T-helper 17 cell (primary cell): ENCODE measurements around the gene FYN. TPM values are rescaled to one million over a fixed set of nuclear protein-coding genes. Genes with fewer than 3 reads are reported as not detected.
A peak's percentile ranks its signal among the peaks of the same experiment; 100 is the strongest.

Experiments used
- ATAC-seq: fragments of 150-1000 bp; cut with Tn5 transposase; 2 replicates; pipeline ENCODE4 v1.10.0; 2021; ENCODE audit warnings: mild to moderate bottlenecking, moderate library complexity
- DNase-seq, 3 donors: peaks; one replicate each; pipeline versions ENCODE4 v3.0.0 to v3.0.0-alpha.2; 2020 to 2021
- H3K9me3 ChIP-seq: one replicate; pipeline ENCODE4 v1.7.0; 2013; ENCODE audit warnings: low read length, mild to moderate bottlenecking; ENCODE audit not compliant: control insufficient read depth, poor library complexity, severe bottlenecking
- H3K27ac Mint-ChIP-seq: one replicate; pipeline ENCODE4 v1.8.0; 2022; ENCODE audit warnings: mild to moderate bottlenecking, moderate library complexity, mixed read lengths
- H3K27me3 Mint-ChIP-seq: one replicate; pipeline ENCODE4 v1.8.0; 2022; ENCODE audit warnings: mixed read lengths
- H3K36me3 Mint-ChIP-seq: one replicate; pipeline ENCODE4 v1.8.0; 2022; ENCODE audit warnings: low read depth, mixed read lengths
- H3K4me1 Mint-ChIP-seq: one replicate; pipeline ENCODE4 v1.8.0; 2022; ENCODE audit warnings: mild to moderate bottlenecking, mixed read lengths
- H3K4me3 Mint-ChIP-seq: one replicate; pipeline ENCODE4 v1.8.0; 2022; ENCODE audit warnings: mild to moderate bottlenecking, moderate library complexity, mixed read lengths
- total RNA-seq, 4 donors: library from RNA in 2 of 4; stranded (reverse) in 2 of 4; gene quantifications; one replicate each; pipeline ENCODE4 v1.2.3 and lab custom pipeline; 2022 to 2026

The FYN gene
- total RNA-seq, 2 donors from 2014 or later = 455 to 472 TPM

DNA sequence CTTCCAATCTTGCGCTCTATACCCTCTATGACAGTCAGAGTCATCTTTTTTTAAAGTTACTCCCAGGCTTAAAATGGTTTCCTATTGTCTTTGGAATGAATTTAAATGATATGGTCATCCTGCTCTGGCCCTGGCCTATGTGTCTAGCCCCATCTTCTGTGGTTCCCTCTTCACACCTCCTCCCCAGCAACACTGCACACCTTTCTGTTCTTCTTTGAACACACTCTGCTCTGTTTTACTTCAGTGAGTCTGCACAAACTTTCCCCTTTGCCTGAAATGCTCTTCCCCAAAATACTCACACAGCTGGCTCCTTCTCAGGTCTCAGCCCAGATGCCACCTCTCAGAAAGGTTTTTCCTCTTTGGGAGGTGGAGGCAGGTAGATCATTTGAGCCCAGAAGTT lies 132.7 kb downstream of the FYN start:
- no peaks in the 10 kb centered on the region for H3K9me3 ChIP-seq
- H3K4me3 Mint-ChIP-seq = peak overlapping the region; percentile 43
- ATAC-seq (no peak), DNase-seq (no peak)
- peaks cover 57% of the 10 kb centered on the region for H3K4me1 Mint-ChIP-seq
- H3K27ac Mint-ChIP-seq = peak overlapping the region; percentile 84
- peaks cover 6% of the 10 kb centered on the region for H3K36me3 Mint-ChIP-seq
- H3K27me3 Mint-ChIP-seq = no peaks in the 10 kb centered on the region

DNA sequence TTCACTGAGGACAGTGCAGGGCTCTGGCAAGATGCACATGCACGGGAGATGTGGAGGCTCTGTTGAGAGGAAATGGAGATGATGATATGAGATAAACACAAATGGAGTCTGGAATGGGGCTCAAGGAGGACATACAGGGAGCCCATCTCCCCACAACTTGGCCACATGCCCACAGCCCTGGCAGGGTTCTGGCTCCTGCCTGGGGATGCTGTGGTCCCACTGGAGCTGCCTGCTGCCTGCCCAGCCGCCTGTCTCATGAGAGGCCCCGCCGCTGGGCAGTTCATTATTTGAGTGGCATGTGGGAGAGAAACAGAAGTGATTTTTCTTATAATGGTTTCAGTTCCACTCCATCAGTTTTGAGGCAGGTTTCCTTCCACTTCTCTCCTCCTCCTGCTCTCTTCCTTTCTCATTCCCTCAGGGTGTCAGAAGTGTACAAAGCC lies 134.0 kb downstream of the FYN start:
- Mint-ChIP-seq H3K27ac (peak overlapping the region; percentile 84), H3K4me3 (peak overlapping the region; percentile 66), H3K27me3 (no peaks in the 10 kb centered on the region), H3K4me1 (peaks cover 60% of the 10 kb centered on the region), H3K36me3 (peaks cover 6% of the 10 kb centered on the region)
- no peaks in the 10 kb centered on the region for H3K9me3 ChIP-seq
- ATAC-seq (no peak), DNase-seq (no peak)

DNA sequence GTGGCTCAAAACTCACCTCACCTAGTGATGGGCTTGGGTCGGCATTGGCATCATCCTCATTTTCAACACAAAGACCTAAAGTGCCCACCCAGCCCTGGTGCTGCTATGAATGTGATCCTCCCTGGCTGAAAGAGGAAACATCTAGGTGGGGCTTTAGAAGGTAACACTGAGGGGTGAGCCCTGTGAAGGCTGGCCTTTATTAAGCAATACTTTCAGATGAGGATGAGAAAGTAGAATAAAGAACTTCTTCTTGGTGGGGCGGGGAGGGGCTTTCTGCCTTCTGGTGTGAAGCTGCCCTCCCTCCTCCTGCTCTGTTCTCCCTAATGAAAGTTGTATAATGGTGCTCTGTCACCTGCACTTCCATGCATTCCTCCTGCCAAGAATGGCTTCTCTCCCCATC lies 134.6 kb downstream of the FYN start:
- ATAC-seq = no peak
- Mint-ChIP-seq H3K36me3 (peaks cover 6% of the 10 kb centered on the region), H3K4me1 (peaks cover 61% of the 10 kb centered on the region), H3K4me3 (peak overlapping the region; percentile 66), H3K27me3 (no peaks in the 10 kb centered on the region), H3K27ac (peak overlapping the region; percentile 84)
- no peak for DNase-seq
- peaks cover 1% of the 10 kb centered on the region for H3K9me3 ChIP-seq

DNA sequence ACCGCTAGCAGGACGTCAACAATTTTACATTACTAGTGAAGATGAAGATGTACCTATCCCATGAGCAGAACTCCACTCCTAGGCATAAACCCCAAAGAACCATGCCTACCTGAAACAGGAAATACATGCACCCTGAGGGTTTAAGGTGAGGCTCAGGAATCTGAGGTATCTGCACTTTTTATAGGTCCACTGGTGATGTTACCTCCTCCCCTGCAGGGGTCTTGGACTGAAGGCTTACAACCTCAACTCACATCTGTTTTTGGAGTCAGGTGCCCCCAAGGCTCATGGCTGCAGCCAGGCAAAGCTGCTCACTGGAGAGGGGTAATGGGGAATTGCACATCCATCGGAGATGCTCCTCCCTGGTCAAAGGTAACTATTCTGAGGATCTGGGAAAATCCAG lies 135.1 kb downstream of the FYN start:
- ATAC-seq (no peak), DNase-seq (no peak)
- H3K36me3 Mint-ChIP-seq = peaks cover 6% of the 10 kb centered on the region
- peak overlapping the region; percentile 84 for H3K27ac Mint-ChIP-seq
- H3K9me3 ChIP-seq = peaks cover 6% of the 10 kb centered on the region
- peak overlapping the region; percentile 36 for H3K4me3 Mint-ChIP-seq
- peaks cover 58% of the 10 kb centered on the region for H3K4me1 Mint-ChIP-seq
- no peaks in the 10 kb centered on the region for H3K27me3 Mint-ChIP-seq

DNA sequence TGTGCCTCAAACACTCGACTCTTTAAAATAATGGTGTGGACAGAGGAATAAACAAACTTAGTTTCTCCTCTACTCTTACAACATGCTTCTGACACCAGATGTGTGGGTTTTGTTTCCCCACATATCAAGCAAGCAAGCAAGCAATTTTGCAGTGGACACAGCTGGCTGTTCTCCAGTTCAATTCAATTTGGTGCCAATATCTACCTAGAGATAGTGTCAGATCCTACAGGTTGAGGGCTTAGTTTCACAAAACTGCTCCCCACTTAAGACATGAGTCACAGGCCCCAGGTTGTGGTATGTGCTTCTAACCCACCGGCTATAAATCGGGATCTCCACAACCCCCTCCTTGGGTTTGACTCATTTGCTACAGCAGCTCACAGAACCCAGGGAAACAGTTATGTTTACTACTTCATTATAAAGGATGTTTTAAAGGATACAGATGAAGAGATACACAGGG lies 136.2 kb downstream of the FYN start:
- Mint-ChIP-seq H3K4me3 (peak overlapping the region; percentile 10), H3K27me3 (no peaks in the 10 kb centered on the region), H3K27ac (peak overlapping the region; percentile 84), H3K4me1 (peaks cover 56% of the 10 kb centered on the region), H3K36me3 (peaks cover 6% of the 10 kb centered on the region)
- peak; percentile 46 for ATAC-seq
- DNase-seq = no peak
- peaks cover 6% of the 10 kb centered on the region for H3K9me3 ChIP-seq

DNA sequence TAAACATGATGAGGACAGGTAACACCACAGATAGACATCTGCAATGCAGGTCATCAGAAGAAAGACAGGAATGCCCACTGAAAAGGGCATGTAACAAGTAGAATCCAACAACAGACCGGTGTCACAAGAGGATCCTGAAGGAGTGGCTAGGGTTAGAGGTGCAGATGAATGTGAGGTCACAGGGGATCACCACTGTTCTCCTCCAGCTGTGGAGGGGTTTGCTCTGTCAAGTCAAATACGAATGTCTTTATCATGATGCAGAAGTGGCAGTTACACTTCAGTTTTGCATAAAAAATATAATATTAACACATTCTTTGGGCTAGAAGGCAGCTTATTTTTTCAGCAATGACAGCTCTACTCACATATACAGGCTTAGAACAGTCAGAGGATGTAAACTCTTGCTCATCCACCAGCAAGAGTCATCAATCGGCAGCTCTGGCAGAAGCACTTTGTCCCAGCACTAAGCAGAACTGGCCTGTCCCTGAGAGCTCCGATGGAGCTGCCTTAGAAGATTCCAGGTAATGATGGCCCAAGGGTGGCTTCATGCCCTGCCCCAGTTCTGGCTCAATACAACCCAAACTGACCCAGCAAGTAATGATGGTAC lies 137.1 kb downstream of the FYN start:
- ATAC-seq = no peak

DNA sequence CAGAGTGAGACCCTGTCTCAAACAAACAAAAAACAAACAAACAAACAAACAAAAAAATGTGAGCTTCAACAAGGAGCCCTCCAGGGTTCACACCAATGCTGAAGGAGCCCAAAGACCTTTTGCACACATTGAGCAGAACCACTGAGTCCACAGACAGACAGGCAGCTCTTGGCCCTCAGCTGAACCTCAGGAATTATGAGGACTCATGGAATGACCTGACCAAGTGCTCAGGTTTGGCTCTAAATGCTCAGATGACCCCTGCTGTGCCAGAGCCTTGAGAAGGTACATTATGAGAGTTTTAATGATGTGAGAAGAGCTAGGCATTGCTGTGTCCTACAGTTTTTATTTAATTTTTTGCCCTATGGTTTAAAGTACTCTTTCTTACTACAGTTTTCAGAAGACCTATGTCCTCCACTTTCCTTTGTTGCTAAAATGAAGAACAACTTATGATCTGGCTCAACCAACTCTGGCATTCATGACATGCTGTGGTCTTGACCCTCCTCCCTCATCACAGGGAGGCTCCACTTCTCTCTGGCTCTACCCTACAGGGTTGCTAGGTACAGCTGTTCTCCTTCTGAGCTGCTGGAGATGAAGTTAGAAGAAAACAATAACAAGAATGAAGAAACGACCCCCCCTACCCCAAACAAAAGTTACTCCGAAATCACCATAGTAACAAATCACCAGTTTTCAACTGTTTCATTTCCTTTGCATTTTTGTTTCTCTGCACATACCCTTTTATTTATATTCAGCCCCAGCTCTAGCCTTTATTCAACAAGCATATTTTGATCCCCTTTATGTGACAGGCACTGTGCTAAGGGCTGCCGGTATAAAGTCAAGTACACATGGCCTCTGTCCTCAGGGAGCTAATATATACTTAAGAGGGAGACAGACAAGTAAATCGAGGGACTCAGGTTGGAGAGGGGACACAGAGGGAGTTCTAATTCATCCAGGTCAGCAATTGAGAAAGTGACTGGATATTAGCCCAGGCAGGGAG lies 138.9 kb downstream of the FYN start:
- DNase-seq (no peak), ATAC-seq (peak; percentile 61)
- Mint-ChIP-seq H3K27ac (peak overlapping the region; percentile 84), H3K4me1 (peaks cover 53% of the 10 kb centered on the region), H3K4me3 (peak overlapping the region; percentile 25), H3K36me3 (peaks cover 4% of the 10 kb centered on the region), H3K27me3 (no peaks in the 10 kb centered on the region)
- peaks cover 6% of the 10 kb centered on the region for H3K9me3 ChIP-seq

More for the DNA sequence above, 137.1 kb downstream of the FYN start:
- H3K4me3 Mint-ChIP-seq = peak overlapping the region; percentile 67
- H3K36me3 Mint-ChIP-seq = peaks cover 6% of the 10 kb centered on the region
- peaks cover 6% of the 10 kb centered on the region for H3K9me3 ChIP-seq
- DNase-seq = no peak
- H3K4me1 Mint-ChIP-seq = peaks cover 56% of the 10 kb centered on the region
- no peaks in the 10 kb centered on the region for H3K27me3 Mint-ChIP-seq
- peak overlapping the region; percentile 84 for H3K27ac Mint-ChIP-seq

DNA sequence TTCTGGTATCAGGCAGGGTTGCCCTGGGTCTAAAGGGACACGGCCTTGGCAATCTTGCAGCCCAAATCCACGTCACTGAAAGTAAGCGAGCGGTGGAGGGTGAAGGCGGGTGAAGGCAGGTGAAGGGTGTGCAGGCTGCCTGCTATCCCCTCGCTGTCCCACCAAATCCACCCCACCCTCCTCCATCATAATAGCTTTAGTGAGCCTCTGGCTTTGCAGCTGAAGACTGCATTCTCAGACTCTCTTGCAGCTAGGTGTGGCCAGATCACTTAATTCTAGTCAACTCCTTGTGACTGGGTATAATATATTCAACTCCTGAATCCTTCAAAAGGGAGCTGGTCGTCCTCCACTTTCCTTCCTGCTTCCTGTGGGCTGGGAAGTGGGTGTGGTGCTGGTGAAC lies 140.9 kb downstream of the FYN start:
- Mint-ChIP-seq H3K27ac (no peak overlapping the region), H3K4me3 (no peak overlapping the region), H3K4me1 (peaks cover 48% of the 10 kb centered on the region), H3K27me3 (no peaks in the 10 kb centered on the region), H3K36me3 (no peaks in the 10 kb centered on the region)
- H3K9me3 ChIP-seq = peaks cover 6% of the 10 kb centered on the region
- DNase-seq (no peak), ATAC-seq (no peak)

DNA sequence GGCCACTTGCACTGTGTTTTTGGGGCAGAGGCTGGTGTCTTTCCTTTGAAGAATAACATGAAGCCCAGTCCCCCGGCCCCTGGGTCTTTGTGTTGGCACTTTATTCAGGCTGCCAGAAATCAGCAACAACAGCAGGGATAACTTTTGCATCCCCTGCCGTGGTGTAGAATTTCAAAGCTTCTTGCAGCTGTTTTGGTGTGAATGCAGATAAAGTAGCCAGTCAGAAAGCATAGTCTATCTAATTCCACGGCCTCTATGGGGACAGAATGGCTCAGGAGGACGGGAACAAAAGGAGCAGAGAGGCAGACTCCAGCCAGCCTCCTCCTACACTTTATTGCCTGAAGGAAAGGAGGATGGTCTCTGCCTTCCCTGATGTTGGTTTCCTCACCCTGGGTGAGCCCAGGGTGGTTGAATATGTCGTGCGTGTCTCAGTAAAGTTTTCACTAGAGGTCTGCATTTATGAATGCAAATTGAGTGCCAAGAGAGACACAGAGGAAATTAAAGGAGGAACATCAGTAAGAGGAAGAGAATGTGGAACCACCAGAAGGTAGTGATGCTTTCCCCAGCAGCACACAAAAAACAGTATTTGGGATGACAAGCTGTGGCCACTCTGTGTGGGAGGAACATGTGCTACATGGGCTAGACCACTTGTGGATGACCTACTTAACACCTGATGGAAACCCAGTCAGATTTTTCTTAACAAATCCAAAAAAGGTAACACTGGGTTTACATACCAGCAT lies 141.6 kb downstream of the FYN start:
- peak overlapping the region; percentile 89 for H3K27ac Mint-ChIP-seq

DNA sequence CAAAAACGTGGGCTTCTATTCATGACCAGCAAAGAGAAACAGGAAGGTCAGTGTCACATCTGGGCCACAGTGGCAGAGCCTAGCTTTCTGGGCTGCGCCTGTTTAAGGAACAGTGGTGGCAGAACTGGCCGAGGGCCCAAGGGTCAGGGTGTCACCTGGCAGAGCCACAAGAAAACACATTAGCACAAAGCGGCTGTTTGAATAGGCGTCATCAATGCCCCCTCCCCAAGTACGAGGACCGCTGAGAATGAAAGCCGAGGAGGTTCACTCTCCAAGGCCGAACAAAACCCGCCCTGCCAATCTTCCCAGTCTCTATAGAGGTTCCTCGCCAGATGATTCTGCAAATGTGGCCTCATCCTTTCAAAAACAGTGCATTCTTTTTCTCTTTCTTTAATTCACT lies 142.4 kb downstream of the FYN start:
- peaks cover 6% of the 10 kb centered on the region for H3K9me3 ChIP-seq
- Mint-ChIP-seq H3K4me3 (peak overlapping the region; percentile 1), H3K27ac (peak overlapping the region; percentile 89), H3K27me3 (no peaks in the 10 kb centered on the region), H3K36me3 (no peaks in the 10 kb centered on the region), H3K4me1 (peaks cover 52% of the 10 kb centered on the region)
- ATAC-seq = no peak
- DNase-seq = no peak

More for the DNA sequence above, 141.6 kb downstream of the FYN start:
- Mint-ChIP-seq H3K36me3 (no peaks in the 10 kb centered on the region), H3K4me1 (peaks cover 51% of the 10 kb centered on the region), H3K27me3 (no peaks in the 10 kb centered on the region), H3K4me3 (no peak overlapping the region)
- DNase-seq (no peak), ATAC-seq (peak; percentile 5)
- peaks cover 6% of the 10 kb centered on the region for H3K9me3 ChIP-seq

DNA sequence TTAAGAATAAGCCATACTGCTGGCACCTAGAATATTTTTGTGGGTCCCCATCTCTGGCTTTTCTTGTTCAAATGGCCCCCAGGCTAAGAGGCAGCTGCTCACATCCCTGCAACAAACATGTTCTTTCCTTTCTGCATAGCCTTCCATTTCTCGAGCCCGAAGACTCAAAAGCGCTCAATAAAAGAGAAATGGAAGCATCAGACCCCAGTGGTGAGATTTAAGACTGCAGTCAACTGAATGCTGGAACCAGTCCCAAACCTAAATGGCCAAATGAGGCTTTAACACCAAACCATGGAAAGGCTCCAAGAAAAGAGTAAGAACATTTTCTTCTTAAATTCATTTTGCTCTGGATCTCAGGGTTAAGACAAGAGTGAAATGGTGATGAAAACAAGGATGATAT lies 145.4 kb downstream of the FYN start:
- peak overlapping the region; percentile 89 for H3K27ac Mint-ChIP-seq
- DNase-seq = no peak
- H3K27me3 Mint-ChIP-seq = no peaks in the 10 kb centered on the region
- H3K9me3 ChIP-seq = no peaks in the 10 kb centered on the region
- H3K4me3 Mint-ChIP-seq = no peak overlapping the region
- peaks cover 55% of the 10 kb centered on the region for H3K4me1 Mint-ChIP-seq
- H3K36me3 Mint-ChIP-seq = peaks cover 2% of the 10 kb centered on the region
- ATAC-seq = no peak

DNA sequence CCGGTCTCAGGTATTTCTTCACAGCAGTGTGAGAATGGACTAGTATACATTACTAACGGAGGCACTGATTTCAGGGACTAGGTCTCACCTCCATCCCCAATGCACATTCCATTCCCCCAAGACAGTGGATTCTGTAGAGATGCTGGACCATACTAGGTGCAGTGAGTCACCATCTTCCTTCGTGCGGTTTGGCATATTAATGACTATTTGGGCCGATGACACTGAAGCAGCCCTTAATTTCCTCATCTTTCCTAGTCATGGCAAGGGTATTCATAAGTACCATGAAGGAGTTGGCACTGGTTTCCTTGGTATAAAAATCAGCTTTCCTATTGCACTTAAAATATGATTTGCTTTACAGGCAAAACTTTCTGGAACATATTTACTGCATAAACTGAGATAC lies 146.2 kb downstream of the FYN start:
- DNase-seq (no peak), ATAC-seq (no peak)
- peaks cover 56% of the 10 kb centered on the region for H3K4me1 Mint-ChIP-seq
- H3K4me3 Mint-ChIP-seq = no peak overlapping the region
- no peaks in the 10 kb centered on the region for H3K27me3 Mint-ChIP-seq
- H3K9me3 ChIP-seq = no peaks in the 10 kb centered on the region
- H3K36me3 Mint-ChIP-seq = peaks cover 2% of the 10 kb centered on the region
- peak overlapping the region; percentile 94 for H3K27ac Mint-ChIP-seq
